ENCODE data around the gene TUT4.

Gene TUT4

GRCh38 chr1:52552236-52552504 is 722 bp downstream of the TUT4 start:
- peak; percentile 13 for DNase-seq (ENCODE audit: low read depth)
- H3K4me3 ChIP-seq (ENCODE audit: low read depth, low read length) = peak overlapping the region; percentile 78
- in situ Hi-C loops (cut with HindIII; ENCODE audit: low sequenced_read_pairs) = no loop called here
- TF ChIP-seq CTCF (IDR thresholded peaks at IDR 0.05; ENCODE audit: low read depth, low read length, missing control alignments) = no peak

GRCh38 chr1:52551507-52552235 is 1.2 kb downstream of the TUT4 start:
- H3K4me3 ChIP-seq (ENCODE audit: low read depth, low read length) = peak overlapping the region; percentile 78
- in situ Hi-C loops (cut with HindIII; ENCODE audit: low sequenced_read_pairs) = no loop called here
- DNase-seq (ENCODE audit: low read depth) = no peak
- TF ChIP-seq CTCF (IDR thresholded peaks at IDR 0.05; ENCODE audit: low read depth, low read length, missing control alignments) = no peak

- in situ Hi-C loops (cut with HindIII; ENCODE audit: low sequenced_read_pairs) = no loop called here
- DNase-seq (ENCODE audit: low read depth) = no peak
- no peak for TF ChIP-seq CTCF (IDR thresholded peaks at IDR 0.05; ENCODE audit: low read depth, low read length, missing control alignments)
- no peak overlapping the region for H3K4me3 ChIP-seq (ENCODE audit: low read depth, low read length)
These were observed 2.4 kb downstream of the TUT4 start for GRCh38 chr1:52550447-52550846.

GRCh38 chr1:52549267-52549666 is 3.6 kb downstream of the TUT4 start:
- TF ChIP-seq CTCF (IDR thresholded peaks at IDR 0.05; ENCODE audit: low read depth, low read length, missing control alignments) = no peak
- no peak overlapping the region for H3K4me3 ChIP-seq (ENCODE audit: low read depth, low read length)
- in situ Hi-C loops (cut with HindIII; ENCODE audit: low sequenced_read_pairs) = no loop called here
- no peak for DNase-seq (ENCODE audit: low read depth)

GRCh38 chr1:52546852-52547251 is 6.0 kb downstream of the TUT4 start:
- no peak for DNase-seq (ENCODE audit: low read depth)
- in situ Hi-C loops (cut with HindIII; ENCODE audit: low sequenced_read_pairs) = no loop called here
- H3K4me3 ChIP-seq (ENCODE audit: low read depth, low read length) = no peak overlapping the region
- TF ChIP-seq CTCF (IDR thresholded peaks at IDR 0.05; ENCODE audit: low read depth, low read length, missing control alignments) = no peak

GRCh38 chr1:52544665-52545525 is 8.0 kb downstream of the TUT4 start:
- in situ Hi-C loops (cut with HindIII; ENCODE audit: low sequenced_read_pairs) = no loop called here
- no peak for DNase-seq (ENCODE audit: low read depth)
- no peak for TF ChIP-seq CTCF (IDR thresholded peaks at IDR 0.05; ENCODE audit: low read depth, low read length, missing control alignments)
- H3K4me3 ChIP-seq (ENCODE audit: low read depth, low read length) = no peak overlapping the region

All from astrocyte of the cerebellum (primary cell).